ENCODE measurements around the gene WEE1.

Gene WEE1

DNA sequence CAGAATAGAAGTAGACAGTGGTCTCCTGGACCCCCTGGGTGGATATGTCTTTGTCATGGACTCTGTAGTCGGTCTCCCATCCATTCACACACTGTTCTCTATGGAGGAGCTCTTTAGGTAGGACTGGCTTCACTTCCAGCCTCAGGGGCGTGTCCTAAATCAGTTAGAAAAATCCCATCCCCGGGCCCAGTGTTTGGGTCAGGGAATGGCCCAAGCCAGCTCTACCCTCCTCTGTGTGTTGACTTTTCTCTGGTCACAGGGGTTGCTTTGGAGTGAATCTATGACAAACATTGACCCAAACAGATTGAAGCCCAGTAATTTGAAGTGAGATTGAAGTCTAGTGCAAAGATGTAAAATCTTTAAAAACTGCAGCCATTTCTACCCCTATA lies 34.0 kb downstream of the WEE1 start:
- no peak for TF ChIP-seq CTCF (IDR thresholded peaks at IDR 0.05)
- no peak for TF ChIP-seq ZFX (IDR thresholded peaks at IDR 0.05; ENCODE audit: borderline replicate concordance)
- no peak overlapping the region for H3K27ac ChIP-seq

GRCh38 chr11:9609002-9609759 lies 35.7 kb downstream of the WEE1 start:
- no peak overlapping the region for H3K27ac ChIP-seq
- TF ChIP-seq ZFX (IDR thresholded peaks at IDR 0.05; ENCODE audit: borderline replicate concordance) (no peak), CTCF (IDR thresholded peaks at IDR 0.05) (no peak)

GRCh38 chr11:9609841-9610240 lies 36.4 kb downstream of the WEE1 start:
- TF ChIP-seq CTCF (IDR thresholded peaks at IDR 0.05) (no peak), ZFX (IDR thresholded peaks at IDR 0.05; ENCODE audit: borderline replicate concordance) (no peak)
- no peak overlapping the region for H3K27ac ChIP-seq

DNA sequence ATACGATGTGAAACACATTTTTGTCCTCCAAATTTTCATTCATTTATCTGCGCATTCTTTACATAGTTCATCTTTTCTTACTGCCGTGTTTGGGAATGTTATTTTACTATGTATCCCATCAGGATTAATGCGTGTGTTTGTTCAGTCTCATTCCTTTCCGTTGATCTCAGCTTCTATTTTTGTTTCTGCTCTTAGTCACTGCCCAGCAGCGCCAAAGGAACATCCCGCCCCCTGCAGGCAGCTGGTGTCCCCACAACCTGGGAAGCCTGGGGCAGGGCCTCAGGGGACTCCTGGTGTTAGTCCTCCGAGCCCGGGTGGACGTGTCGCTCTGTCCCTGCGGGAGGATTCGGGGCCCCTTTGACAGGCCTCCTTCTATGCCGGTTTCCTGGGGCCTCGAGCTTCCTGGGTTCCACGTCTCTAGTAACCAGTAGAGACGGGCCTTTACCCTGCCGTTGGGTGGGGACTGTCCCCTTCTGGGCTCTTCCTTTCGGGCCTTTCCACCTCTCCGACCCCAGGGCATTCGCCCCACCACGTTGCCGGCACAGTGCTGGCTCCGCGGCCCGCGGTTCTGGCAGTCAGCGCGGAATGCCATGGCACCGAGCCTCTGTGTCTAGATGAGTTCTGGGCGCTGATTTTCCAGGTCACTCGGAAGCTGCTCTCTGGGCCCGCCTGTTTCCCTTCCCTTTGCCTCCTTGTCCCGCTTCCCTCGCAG lies 39.8 kb downstream of the WEE1 start:
- no peak for TF ChIP-seq ZFX (IDR thresholded peaks at IDR 0.05; ENCODE audit: borderline replicate concordance)
- TF ChIP-seq CTCF (IDR thresholded peaks at IDR 0.05), result peak; percentile 94
- peak overlapping the region; percentile 75 for H3K27ac ChIP-seq

GRCh38 chr11:9613830-9614762 lies 40.6 kb downstream of the WEE1 start:
- TF ChIP-seq CTCF (IDR thresholded peaks at IDR 0.05), result peak; percentile 80
- no peak for TF ChIP-seq ZFX (IDR thresholded peaks at IDR 0.05; ENCODE audit: borderline replicate concordance)
- H3K27ac ChIP-seq, result peak overlapping the region; percentile 75

DNA sequence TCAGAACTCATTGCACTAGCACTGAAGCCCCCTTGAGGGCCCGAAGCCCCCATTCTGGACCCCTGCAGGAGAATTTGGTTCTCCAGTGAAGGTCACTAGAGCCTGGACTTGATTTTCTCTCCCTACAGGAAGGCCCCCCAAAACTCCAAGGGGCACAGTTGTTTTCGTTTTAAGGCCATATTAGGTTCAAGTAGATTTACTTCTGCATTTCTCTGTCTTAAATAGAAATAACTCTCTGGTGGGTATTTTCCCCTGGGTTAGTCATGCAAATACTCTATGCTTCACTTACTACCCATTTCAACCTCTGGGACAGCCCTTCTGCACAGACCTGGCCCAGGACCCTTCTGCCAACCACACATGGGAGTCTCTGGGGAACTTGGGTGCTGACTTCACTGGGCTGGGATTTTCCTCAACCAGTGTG lies 41.6 kb downstream of the WEE1 start:
- no peak for TF ChIP-seq ZFX (IDR thresholded peaks at IDR 0.05; ENCODE audit: borderline replicate concordance)
- TF ChIP-seq CTCF (IDR thresholded peaks at IDR 0.05), result no peak
- no peak overlapping the region for H3K27ac ChIP-seq
